LNCAP (cell line): ENCODE measurements around the gene CAPN12.

ENCODE experiments used
- CTCF ChIP-seq: fragments of 450-650 bp; IDR thresholded peaks from 2 replicates; pipeline ENCODE4 v1.5.1; 2017; ENCODE audit warnings: mild to moderate bottlenecking

CAPN12 gene

DNA sequence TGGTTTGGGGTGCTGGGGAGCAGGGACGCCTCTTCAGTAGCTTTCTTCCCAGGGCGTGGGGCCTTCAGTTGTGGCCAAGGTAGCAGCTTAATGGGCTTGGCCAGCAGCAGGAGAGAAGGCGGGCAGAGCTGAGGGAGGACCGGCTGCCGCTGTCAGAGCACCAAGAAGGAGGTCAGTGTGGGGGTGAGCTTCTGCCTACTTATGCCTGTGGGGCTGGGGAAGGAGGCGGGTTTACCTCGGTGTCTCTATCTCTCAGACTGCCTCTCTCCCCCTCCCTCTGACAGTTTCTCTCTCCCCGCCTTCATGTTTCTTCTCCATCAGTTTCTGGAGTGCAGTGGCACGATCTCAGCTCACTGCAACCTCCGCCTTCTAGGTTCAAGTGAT is at the start of gene CAPN12:
Gene CAPN12, minus strand, starts transcription at position 177 of the 384 bp plus-strand sequence. CDS start 309 bp downstream, outside the sequence.
- TF ChIP-seq CTCF: no peak

DNA sequence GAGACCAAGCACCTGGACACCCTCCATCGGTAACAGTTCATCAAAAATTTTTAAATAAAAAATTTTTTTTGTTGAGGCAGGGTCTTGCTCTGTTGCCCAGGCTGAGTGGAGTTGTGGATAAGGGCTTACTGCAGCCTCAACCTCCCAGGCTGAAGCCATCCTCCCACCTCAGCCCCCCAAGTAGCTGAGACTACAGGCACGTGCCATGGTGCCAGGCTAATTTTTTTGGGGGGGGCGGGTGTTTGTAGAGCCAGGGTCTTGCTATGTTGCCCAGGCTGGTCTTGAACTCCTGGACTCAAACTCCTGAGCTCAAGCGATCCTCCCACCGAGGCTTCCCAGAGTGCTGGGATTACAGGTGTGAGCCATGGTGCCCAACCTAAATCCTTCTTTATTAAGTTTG is 49.4 kb upstream of the CAPN12 start:
- no peak for TF ChIP-seq CTCF

- no peak for TF ChIP-seq CTCF
Observed at GRCh38 chr19:38793177-38793576, 48.9 kb upstream of the CAPN12 start.

DNA sequence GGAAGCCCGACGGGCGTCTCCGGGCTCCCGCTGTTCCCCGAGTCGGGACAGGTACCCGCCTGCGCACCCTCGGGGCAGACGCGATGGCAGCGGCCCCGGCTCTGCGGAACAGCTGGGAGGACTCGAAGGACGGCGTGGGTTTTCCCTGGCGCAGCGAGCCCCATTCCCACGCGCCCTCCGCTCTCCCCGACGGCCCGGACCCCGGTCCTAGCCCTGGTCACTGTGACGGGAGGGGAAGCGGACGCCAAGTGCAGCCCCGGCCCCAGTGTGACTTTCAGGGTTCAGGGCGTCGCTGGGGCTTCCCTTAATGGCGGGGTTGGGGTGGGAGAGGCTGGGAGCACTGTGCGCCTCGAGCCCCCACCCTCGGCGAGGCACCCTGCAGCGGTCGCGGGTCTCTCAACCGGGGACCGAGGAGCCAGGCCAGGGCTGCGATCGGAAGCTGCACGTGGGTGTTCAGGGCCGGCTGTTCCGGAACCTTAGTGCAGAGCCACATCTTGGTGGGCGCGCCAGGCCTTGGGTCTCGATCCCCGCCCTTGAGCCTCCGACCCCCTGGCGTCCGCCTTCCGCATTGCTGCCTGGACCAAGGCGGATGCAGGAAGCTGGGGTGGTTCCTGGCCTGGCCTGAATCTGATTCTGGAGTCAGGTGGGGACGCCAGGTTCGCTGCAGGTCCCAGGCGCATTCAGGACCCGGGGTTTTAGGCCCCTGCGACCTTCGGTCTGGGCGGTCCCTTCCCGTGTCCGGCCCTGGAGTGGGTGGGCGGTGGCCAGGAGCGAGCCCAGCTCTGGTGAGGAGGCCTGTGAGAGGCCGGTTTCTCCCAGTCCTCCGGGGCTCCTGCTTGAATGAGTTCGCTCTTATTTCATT is 48.2 kb upstream of the CAPN12 start:
- no peak for TF ChIP-seq CTCF

GRCh38 chr19:38788478-38789243 is 44.4 kb upstream of the CAPN12 start, which contains the start of gene LGALS7B:
TSS of gene LGALS7B (plus strand) at chr19:38789200. CDS start at chr19:38789227, 27 bp downstream.
- no peak for TF ChIP-seq CTCF

GRCh38 chr19:38786572-38787265 is 42.4 kb upstream of the CAPN12 start:
- no peak for TF ChIP-seq CTCF

DNA sequence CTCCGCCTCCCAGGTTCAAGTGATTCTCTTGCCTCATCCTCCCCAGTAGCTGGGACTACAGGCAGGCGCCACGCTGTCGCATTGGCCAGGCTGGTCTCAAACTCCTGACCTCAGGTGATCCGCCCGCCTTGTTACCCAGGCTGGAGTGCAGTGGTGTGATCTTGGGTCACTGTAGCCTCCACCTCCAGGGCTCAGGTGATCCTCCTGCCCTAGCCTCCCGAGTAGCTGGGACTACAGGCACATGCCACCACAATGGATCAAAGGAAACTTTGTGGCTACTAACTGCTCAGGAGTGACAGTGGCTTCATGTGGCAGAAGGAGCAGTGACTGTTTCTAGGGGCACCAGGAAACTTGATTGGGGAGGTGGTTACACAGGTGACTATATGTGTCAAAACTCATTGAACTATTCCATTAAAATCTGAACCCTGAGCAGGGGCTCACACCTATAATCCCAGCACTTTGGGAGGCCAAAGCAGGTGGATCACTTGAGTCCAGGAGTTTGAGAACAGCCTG is 41.0 kb upstream of the CAPN12 start:
- TF ChIP-seq CTCF: no peak
